ENCODE data around the gene SNAPC1. TPM values are rescaled to one million over a fixed set of nuclear protein-coding genes. Genes with fewer than 3 reads are reported as not detected.

SNAPC1 gene, protein sequence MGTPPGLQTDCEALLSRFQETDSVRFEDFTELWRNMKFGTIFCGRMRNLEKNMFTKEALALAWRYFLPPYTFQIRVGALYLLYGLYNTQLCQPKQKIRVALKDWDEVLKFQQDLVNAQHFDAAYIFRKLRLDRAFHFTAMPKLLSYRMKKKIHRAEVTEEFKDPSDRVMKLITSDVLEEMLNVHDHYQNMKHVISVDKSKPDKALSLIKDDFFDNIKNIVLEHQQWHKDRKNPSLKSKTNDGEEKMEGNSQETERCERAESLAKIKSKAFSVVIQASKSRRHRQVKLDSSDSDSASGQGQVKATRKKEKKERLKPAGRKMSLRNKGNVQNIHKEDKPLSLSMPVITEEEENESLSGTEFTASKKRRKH
- total RNA-seq, result 10 to 100 TPM in 4 of 8 experiments, 1 to 10 TPM in 4; 7.8 to 15.6 (median 11.5) TPM

DNA sequence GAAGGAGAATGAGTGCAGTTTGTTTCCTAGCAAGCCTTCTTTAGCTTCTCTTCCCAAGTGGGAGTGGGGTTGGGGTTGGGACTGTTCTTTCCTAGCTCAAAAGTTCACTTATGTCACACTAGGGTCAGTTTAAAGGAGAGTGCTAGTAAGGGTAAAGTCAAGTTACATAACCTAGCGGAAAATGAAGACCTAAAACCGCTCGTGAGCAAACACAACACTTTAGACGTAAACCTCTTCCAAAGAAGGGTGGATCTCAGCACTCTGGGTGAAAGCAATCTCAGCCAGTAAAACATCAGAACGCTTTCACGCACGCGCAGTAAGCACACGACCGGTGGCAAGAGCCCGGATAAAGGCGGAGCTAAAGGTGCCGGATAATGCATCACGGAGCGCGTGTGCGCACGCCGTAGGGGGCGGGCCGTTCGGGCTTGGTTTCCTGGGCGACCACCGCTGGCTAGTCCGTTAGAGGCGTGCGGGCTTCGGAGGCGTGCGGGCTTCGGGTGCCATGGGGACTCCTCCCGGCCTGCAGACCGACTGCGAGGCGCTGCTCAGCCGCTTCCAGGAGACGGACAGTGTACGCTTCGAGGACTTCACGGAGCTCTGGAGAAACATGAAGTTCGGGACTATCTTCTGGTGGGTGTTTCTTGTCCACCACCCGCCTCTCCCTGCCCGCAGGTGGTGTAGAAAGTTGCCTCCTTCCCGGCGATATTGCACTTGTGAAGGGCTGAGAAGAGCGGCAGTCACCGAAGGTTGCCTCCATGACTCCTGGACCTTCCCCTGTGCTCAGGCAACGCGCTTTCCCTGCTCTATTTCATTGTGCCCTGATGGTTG lies at the start of gene SNAPC1:
Gene SNAPC1 (plus strand): TSS at position 462 of the 828 bp plus-strand sequence. CDS start 41 bp downstream, at position 503.
- Histone ChIP-seq H3K27ac (peak within 1 kb of the TSS; percentile 47 to 86), H3K4me3 (peak within 1 kb of the TSS; percentile 52 to 73 (median 69)), H3K4me1 (replicated peaks in 1 of 2) (peaks cover 18 to 22% of the 10 kb centered on the region in 2 donors)
- ATAC-seq (replicated peaks in 6 of 8), result peak; percentile 91 to 99 (median 98)
- 0 to 3% (median 0%) methylated on average over 4 to 32 of the region's 49 CpGs; no CpG with 5 or more reads in 3 of the 10 experiments for WGBS, 10 experiments
- in situ Hi-C loops (cut with MboI; ENCODE audit: low pct_unique_long_range_greater_than_20kb in 2 of 9, low sequenced_read_pairs in 9 of 9, unreplicated experiment in 9 of 9), result no loop called here

DNA sequence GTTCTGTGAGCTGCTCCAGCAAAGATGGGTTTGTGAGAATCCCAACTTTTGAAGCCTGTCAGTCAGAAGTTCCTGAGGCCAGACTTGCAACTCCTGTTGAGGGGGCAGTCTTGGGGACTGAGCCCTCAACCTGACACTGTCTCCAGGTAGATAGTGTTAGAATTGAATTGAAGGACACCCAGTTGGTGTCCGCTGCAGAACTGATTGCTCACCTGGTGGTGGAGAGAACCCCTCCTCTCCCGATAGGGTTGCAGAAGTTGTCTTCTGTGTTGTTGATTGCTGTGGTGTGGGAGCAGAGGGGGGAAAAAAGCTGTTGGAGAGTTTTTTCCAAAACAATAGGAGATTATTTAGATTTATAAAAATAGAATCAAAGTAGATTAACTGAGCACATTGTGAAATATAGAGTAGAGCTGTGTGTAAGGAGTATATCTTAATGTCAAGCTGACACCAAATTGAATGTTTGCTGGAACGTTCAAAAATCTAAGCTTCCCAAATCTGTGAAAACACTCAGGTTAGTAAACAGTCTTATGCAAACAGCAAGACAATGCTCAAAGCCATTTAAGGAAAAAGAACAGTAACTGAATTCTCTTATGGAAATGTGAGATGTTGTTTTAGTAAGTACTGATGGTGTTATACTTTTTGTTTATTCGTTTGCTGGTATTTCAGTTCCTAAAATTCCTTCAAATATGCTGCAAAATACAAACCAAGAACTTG lies 48.3 kb upstream of the SNAPC1 start:
- ATAC-seq (replicated peaks in 6 of 8), result no peak
- 60 to 100% (median 79%) methylated on average over 1 to 4 of the region's 4 CpGs; no CpG with 5 or more reads in 2 of the 10 experiments for WGBS, 10 experiments
- no peak overlapping the region for H3K27ac ChIP-seq
- no peak overlapping the region for H3K4me3 ChIP-seq
- in situ Hi-C loops (cut with MboI; ENCODE audit: low pct_unique_long_range_greater_than_20kb in 2 of 9, low sequenced_read_pairs in 9 of 9, unreplicated experiment in 9 of 9), result loop anchor here in 1 of 9 experiments (25.0 kb wide), 1 partner anchor 252 kb away; no protein-coding TSS in a partner anchor
- H3K4me1 ChIP-seq (replicated peaks in 1 of 2), result peaks cover 0 to 5% of the 10 kb centered on the region in 2 donors

DNA sequence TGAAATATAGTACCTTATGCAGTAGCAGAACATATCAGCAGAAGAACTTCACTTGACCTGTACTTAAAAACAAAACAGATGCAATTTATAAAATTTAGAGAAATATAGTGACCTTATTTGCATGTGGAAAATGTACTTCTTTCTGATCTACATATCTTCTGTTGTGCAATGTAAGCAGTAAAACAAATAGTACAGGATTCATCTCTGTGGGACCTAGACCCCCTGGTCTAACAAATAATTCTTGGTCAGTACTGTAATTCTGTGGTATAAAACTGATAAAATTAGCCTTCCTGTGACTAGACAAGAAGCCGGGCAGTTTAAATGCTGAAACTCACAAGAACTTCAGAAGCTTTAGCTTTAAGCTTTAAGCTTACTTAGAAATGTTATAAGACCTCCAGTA lies 45.3 kb upstream of the SNAPC1 start:
- Histone ChIP-seq H3K4me3 (no peak overlapping the region), H3K27ac (no peak overlapping the region), H3K4me1 (replicated peaks in 1 of 2) (peaks cover 0 to 2% of the 10 kb centered on the region in 2 donors)
- peak in 1 of 8 experiments; percentile 18 for ATAC-seq (replicated peaks in 6 of 8)
- WGBS, 10 experiments, result 100% methylated on average over 1 of the region's 1 CpG; no CpG with 5 or more reads in 5 of the 10 experiments
- in situ Hi-C loops (cut with MboI; ENCODE audit: low pct_unique_long_range_greater_than_20kb in 2 of 9, low sequenced_read_pairs in 9 of 9, unreplicated experiment in 9 of 9), result loop anchor here in 1 of 9 experiments (25.0 kb wide), 1 partner anchor 255 kb away; no protein-coding TSS in a partner anchor

DNA sequence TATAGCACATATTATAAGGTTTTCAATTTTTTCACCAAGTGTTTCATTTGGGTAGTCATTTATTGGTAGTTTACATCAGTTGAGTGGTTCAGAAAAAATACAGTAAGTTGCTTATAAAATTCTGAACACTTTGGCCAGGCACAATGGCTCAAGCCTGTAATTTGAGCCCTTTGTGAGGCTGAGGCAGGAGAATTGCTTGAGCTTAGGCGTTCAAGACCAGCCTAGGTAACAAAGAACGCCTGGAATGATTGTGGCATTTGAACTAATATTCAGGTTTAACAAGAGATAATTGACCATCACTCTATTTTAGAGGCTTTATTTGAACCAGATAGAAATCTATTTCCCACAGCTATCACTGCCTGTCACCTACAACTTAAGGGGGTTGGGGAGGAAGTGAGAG lies 44.2 kb upstream of the SNAPC1 start:
- ATAC-seq (replicated peaks in 6 of 8), result no peak

DNA sequence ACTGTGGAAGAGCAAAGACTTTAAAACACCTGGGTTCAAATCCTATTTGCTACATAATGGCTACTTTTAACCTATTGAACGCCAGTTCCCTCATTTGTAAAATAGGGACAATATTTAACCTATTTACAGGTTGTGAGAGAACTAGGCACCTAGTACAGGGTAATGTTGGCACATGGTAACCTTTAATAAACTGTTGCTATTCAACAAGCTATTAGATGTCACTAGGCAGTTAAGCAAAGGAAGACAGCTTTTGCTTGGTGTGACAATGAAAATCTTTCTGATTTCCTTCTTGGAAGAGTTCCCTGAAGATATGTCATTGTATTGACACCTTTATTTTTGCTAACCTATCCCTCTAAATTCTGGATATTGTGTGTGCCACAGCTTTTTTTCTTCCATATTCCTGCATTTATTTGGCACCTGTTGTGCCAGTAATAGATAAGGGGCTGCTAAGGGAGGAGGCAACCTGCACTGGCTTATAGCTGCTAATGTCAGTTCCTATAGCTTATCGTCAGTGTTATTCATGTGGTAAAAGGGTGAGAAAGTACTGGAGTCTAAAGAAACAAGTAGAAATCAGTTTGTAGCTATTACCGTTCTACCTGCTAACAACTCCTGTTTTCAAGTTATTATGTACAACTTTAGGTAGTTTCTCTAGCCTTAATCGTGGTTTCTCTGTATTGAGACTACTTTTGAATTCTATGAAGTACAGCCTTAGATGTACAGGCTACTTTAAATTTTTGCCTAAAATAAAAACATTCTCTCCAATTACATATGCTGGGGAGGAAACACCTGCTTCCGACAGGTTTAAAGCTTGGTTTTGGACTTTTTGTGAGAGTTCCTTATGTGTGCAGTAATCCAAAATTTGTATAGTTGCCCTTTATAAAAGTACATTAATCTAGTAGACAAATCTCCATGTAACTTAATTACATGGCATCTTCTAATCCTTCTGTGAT lies 42.6 kb upstream of the SNAPC1 start:
- Histone ChIP-seq H3K4me3 (no peak overlapping the region), H3K4me1 (replicated peaks in 1 of 2) (no peaks in the 10 kb centered on the region), H3K27ac (no peak overlapping the region)
- no peak for ATAC-seq (replicated peaks in 6 of 8)
- in situ Hi-C loops (cut with MboI; ENCODE audit: low pct_unique_long_range_greater_than_20kb in 2 of 9, low sequenced_read_pairs in 9 of 9, unreplicated experiment in 9 of 9), result loop anchor here in 1 of 9 experiments (25.0 kb wide), 1 partner anchor 257 kb away; no protein-coding TSS in a partner anchor
- 76 to 100% (median 87%) methylated on average over 1 to 5 of the region's 5 CpGs for WGBS, 10 experiments

More for the DNA sequence above, 44.2 kb upstream of the SNAPC1 start:
- in situ Hi-C loops (cut with MboI; ENCODE audit: low pct_unique_long_range_greater_than_20kb in 2 of 9, low sequenced_read_pairs in 9 of 9, unreplicated experiment in 9 of 9), result loop anchor here in 1 of 9 experiments (25.0 kb wide), 1 partner anchor 256 kb away; no protein-coding TSS in a partner anchor
- peaks cover 0 to 2% of the 10 kb centered on the region in 2 donors for H3K4me1 ChIP-seq (replicated peaks in 1 of 2)
- no peak overlapping the region for H3K27ac ChIP-seq
- no peak overlapping the region for H3K4me3 ChIP-seq
- WGBS, 10 experiments, result 54 to 100% (median 85%) methylated on average over 1 to 2 of the region's 2 CpGs; no CpG with 5 or more reads in 2 of the 10 experiments

DNA sequence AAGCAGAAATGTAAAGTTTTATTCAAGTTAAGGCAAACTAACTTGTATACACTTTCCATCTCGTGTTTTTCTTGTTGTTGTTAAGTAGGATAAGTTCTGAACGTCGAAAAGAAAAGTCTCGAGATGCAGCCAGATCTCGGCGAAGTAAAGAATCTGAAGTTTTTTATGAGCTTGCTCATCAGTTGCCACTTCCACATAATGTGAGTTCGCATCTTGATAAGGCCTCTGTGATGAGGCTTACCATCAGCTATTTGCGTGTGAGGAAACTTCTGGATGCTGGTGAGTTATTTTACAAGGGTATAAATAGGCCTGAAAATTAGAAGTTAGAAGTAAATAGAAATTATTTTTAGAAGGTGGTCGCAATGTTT lies 41.9 kb upstream of the SNAPC1 start:
- Histone ChIP-seq H3K27ac (no peak overlapping the region), H3K4me1 (replicated peaks in 1 of 2) (no peaks in the 10 kb centered on the region), H3K4me3 (no peak overlapping the region)
- in situ Hi-C loops (cut with MboI; ENCODE audit: low pct_unique_long_range_greater_than_20kb in 2 of 9, low sequenced_read_pairs in 9 of 9, unreplicated experiment in 9 of 9), result loop anchor here in 1 of 9 experiments (25.0 kb wide), 1 partner anchor 258 kb away; no protein-coding TSS in a partner anchor
- no peak for ATAC-seq (replicated peaks in 6 of 8)
- 84 to 100% (median 93%) methylated on average over 1 to 9 of the region's 9 CpGs for WGBS, 10 experiments

DNA sequence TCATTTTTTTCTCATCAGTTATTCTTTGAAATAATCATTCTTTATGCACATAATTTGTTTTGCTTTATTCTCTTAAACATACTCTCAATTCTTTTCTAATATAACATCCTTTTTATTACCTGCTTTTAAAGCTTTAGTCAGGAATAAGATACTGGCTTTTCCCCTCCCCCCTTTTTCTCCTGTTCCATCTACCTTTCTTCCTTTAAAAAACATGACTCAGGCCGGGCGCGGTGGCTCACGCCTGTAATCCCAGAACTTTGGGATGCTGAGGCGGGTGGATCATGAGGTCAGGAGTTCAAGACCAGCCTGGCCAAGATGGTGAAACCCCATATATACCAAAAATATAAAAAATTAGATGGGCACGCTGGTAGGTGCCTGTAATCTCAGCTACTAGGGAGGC lies 41.5 kb upstream of the SNAPC1 start:
- H3K4me1 ChIP-seq (replicated peaks in 1 of 2), result no peaks in the 10 kb centered on the region
- WGBS, 10 experiments, result 0 to 100% (median 89%) methylated on average over 1 to 6 of the region's 6 CpGs; no CpG with 5 or more reads in 1 of the 10 experiments
- H3K27ac ChIP-seq, result no peak overlapping the region
- no peak for ATAC-seq (replicated peaks in 6 of 8)
- in situ Hi-C loops (cut with MboI; ENCODE audit: low pct_unique_long_range_greater_than_20kb in 2 of 9, low sequenced_read_pairs in 9 of 9, unreplicated experiment in 9 of 9), result loop anchor here in 1 of 9 experiments (25.0 kb wide), 1 partner anchor 258 kb away; no protein-coding TSS in a partner anchor
- no peak overlapping the region for H3K4me3 ChIP-seq

DNA sequence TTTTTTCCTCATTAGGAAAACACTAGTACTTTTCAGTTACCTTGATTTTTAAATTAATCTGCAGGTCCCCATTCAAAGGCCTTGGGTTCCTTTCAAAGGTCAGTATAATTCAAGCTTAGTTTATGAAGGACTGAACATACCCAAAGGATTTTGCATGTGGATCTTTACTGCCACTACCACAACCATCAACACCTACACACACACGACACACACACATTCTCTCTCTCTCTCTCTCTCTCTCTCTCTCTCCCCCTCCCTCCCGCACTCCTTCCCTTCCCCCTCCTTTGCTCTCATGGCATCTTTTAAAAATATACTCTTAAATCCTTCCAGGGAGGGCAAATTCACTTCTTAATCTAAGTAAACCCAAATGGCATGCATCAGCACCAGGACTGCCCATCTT lies 38.1 kb upstream of the SNAPC1 start:
- ATAC-seq (replicated peaks in 6 of 8), result no peak
- H3K4me1 ChIP-seq (replicated peaks in 1 of 2), result no peaks in the 10 kb centered on the region
- no peak overlapping the region for H3K4me3 ChIP-seq
- H3K27ac ChIP-seq, result no peak overlapping the region
- in situ Hi-C loops (cut with MboI; ENCODE audit: low pct_unique_long_range_greater_than_20kb in 2 of 9, low sequenced_read_pairs in 9 of 9, unreplicated experiment in 9 of 9), result loop anchor here in 1 of 9 experiments (25.0 kb wide), 1 partner anchor 262 kb away; no protein-coding TSS in a partner anchor
- WGBS, 10 experiments, result 63 to 100% (median 71%) methylated on average over 1 to 2 of the region's 2 CpGs; no CpG with 5 or more reads in 7 of the 10 experiments

DNA sequence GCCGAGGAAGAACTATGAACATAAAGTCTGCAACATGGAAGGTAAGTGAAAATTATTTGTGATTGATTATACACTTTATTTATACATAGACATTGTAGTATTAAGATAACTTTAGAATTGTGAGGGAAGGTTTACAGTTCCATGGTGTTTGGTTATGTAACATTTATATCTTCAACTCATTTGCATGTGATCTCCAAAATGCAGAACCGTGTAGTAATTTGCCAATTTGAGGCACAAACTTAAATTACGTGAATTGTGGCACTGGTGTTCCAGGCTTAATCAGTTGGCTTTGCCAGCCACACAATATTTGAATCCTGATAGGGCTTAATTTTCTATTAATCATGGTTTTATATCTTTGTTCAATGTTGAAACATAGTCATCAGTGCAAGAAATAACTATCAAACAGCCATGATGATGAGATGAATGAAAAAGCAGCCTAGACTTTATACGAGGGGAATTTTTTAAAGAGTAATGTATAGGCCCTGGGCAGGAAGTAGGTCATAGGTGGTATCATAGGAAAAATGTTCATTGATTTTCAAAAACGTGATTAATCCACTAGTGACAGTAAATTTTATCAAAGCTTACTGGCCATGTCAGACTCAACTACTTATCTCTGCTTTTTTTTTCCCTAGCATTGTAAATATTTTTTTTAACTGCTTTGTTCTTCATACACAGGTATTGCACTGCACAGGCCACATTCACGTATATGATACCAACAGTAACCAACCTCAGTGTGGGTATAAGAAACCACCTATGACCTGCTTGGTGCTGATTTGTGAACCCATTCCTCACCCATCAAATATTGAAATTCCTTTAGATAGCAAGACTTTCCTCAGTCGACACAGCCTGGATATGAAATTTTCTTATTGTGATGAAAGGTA lies 35.2 kb upstream of the SNAPC1 start:
- in situ Hi-C loops (cut with MboI; ENCODE audit: low pct_unique_long_range_greater_than_20kb in 2 of 9, low sequenced_read_pairs in 9 of 9, unreplicated experiment in 9 of 9), result loop anchor here in 5 of 9 experiments (25.0 kb wide), 1 partner anchor 265 kb away; no protein-coding TSS in a partner anchor
- H3K4me3 ChIP-seq, result no peak overlapping the region
- H3K4me1 ChIP-seq (replicated peaks in 1 of 2), result no peaks in the 10 kb centered on the region
- H3K27ac ChIP-seq, result no peak overlapping the region
- ATAC-seq (replicated peaks in 6 of 8), result no peak
- 61 to 100% (median 94%) methylated on average over 2 to 7 of the region's 7 CpGs for WGBS, 10 experiments

- in situ Hi-C loops (cut with MboI; ENCODE audit: low pct_unique_long_range_greater_than_20kb in 2 of 9, low sequenced_read_pairs in 9 of 9, unreplicated experiment in 9 of 9), result loop anchor here in 5 of 9 experiments (25.0 kb wide), 1 partner anchor 269 kb away; no protein-coding TSS in a partner anchor
- H3K27ac ChIP-seq, result no peak overlapping the region
- no peak overlapping the region for H3K4me3 ChIP-seq
- no peaks in the 10 kb centered on the region for H3K4me1 ChIP-seq (replicated peaks in 1 of 2)
- no peak for ATAC-seq (replicated peaks in 6 of 8)
- WGBS, 10 experiments, result 72 to 100% (median 92%) methylated on average over 1 to 2 of the region's 2 CpGs
These were observed 31.4 kb upstream of the SNAPC1 start for GRCh38 chr14:61730756-61731373.

All from motor neuron (in vitro differentiated cells).